ENCODE data around the gene PTCHD1. TPM values are rescaled to one million over a fixed set of nuclear protein-coding genes. Genes with fewer than 3 reads are reported as not detected.

PTCHD1 gene
- total and polyA plus RNA-seq, 9 of the 15 experiments (the other 6 are each of a cell fraction or from before 2014, with no cell fraction given): not detected

GRCh38 chrX:23394421-23394820, 59.8 kb downstream of the PTCHD1 start:
- BruUV-seq (replicated peaks): no TSS peak
- H3K4me3 ChIP-seq: no peak overlapping the region
- intact Hi-C loops (cut with micrococcal nuclease): no loop called here
- H3K79me2 ChIP-seq (ENCODE audit: control insufficient read depth, insufficient read depth, low read length): no peaks in the 10 kb centered on the region
- H3K27ac ChIP-seq (ENCODE audit: extremely low read depth, low read depth, low read length): no peak overlapping the region
- H3K9me3 ChIP-seq (replicated peaks; ENCODE audit: control insufficient read depth, insufficient read depth, low read depth, low read length): no peaks in the 10 kb centered on the region
- POLR2A ChIA-PET: no interaction called here
- H3K36me3 ChIP-seq (ENCODE audit: control insufficient read depth, insufficient read depth, low read length): no peaks in the 10 kb centered on the region
- no peaks in the 10 kb centered on the region for H3K9me1 ChIP-seq (ENCODE audit: control insufficient read depth, insufficient read depth, low read length)
- in situ Hi-C loops (cut with MboI): no loop called here
- no peak overlapping the region for H3K9ac ChIP-seq (ENCODE audit: insufficient read depth in 1 of 2, low read depth in 2 of 2, low read length in 2 of 2)
- H3K4me1 ChIP-seq (replicated peaks in 1 of 2; ENCODE audit: control insufficient read depth in 2 of 2, insufficient read depth in 2 of 2, low read length in 2 of 2): no peaks in the 10 kb centered on the region
- no peak overlapping the region for H3K4me2 ChIP-seq (ENCODE audit: insufficient read depth, low read length)
- ATAC-seq (no peak), FAIRE-seq (no peak), DNase-seq (ENCODE audit: extremely low read depth in 1 of 4, low spot score in 3 of 4) (no peak)
- no peak overlapping the region for H2AFZ ChIP-seq (ENCODE audit: low read depth, low read length)
- H3K27me3 ChIP-seq (ENCODE audit: control insufficient read depth in 2 of 2, insufficient read depth in 2 of 2, low read length in 2 of 2): no peaks in the 10 kb centered on the region
- 0% methylated on average over 1 of the region's 1 CpG for WGBS (ENCODE audit: insufficient coverage, low coverage, missing lambda C conversion rate)
- CTCF ChIA-PET (ENCODE audit: low intra/inter-chr PET ratio): no interaction called here
- TF ChIP-seq ZBTB12 (CRISPR knock-in tag; IDR thresholded peaks at IDR 0.05) (no peak), CREB3 (tag; conservative IDR thresholded peaks at IDR 0.05; ENCODE audit: low read depth) (no peak), GABPB2 (CRISPR knock-in tag; conservative IDR thresholded peaks at IDR 0.05) (no peak), TFAP4 (CRISPR knock-in tag; IDR thresholded peaks at IDR 0.05; ENCODE audit: borderline replicate concordance) (no peak), FOXJ2 (tag; IDR thresholded peaks at IDR 0.05) (no peak), TAL1 (IDR thresholded peaks at IDR 0.05) (no peak), MEF2D (tag; conservative IDR thresholded peaks at IDR 0.05; ENCODE audit: low read depth) (no peak)
- H4K20me1 ChIP-seq (replicated peaks; ENCODE audit: control insufficient read depth, insufficient read depth, low read length): no peaks in the 10 kb centered on the region

All from K562 (cell line).